ENCODE results near the gene OR2T1. TPM values are rescaled to one million over a fixed set of nuclear protein-coding genes. Genes with fewer than 3 reads are reported as not detected.
"Not testable (repeated sequence)": the region's sequence is repeated elsewhere in the genome, so short reads cannot be mapped to it uniquely, and the experiment has no call there.

Gene OR2T1
- total and polyA plus RNA-seq, 2 experiments from 2014 or later: not detected

DNA sequence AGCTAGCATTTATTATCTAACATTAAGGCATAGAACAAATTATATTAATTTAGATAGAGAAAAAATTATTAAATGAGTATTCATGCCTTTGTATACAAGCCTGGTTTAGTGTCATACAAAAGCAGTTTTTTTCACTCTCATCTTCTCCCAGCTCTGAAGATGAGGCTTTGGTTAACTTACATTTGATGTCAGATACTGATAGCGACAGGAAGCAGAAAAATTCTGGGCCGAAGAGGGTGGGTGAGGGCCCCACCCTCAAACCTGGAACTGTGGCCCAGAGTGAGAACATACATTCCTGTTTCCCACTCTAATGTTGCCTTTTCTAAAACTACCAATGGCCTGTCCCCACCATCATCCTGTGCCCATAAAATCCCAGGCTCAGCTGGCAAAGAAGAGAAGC lies 15.0 kb downstream of the OR2T1 start:
- Histone ChIP-seq H3K9me3 (ENCODE audit: low read depth) (peaks cover 6% of the 10 kb centered on the region), H3K4me3 (no peak overlapping the region), H3K27me3 (no peaks in the 10 kb centered on the region), H3K9me2 (replicated peaks; ENCODE audit: insufficient read depth) (no peaks in the 10 kb centered on the region), H3K36me3 (replicated peaks; ENCODE audit: insufficient read depth, low read depth) (no peaks in the 10 kb centered on the region), H3K4me2 (no peak overlapping the region), H3K4me1 (ENCODE audit: insufficient read depth) (no peaks in the 10 kb centered on the region), H4K20me1 (ENCODE audit: insufficient read depth, poor library complexity, severe bottlenecking) (no peaks in the 10 kb centered on the region), H3K79me2 (no peaks in the 10 kb centered on the region), H2AFZ (no peak overlapping the region), H3K27ac (no peak overlapping the region)
- 54% methylated on average over 2 of the region's 2 CpGs for WGBS (ENCODE audit: low lambda C conversion rate, missing lambda C conversion rate)
- no peak for TF ChIP-seq EZH2 (IDR thresholded peaks at IDR 0.05; ENCODE audit: borderline replicate concordance)
- TF ChIP-seq CTCF (IDR thresholded peaks at IDR 0.05; ENCODE audit: poor library complexity): no peak
- no peak for TF ChIP-seq EZH2phosphoT487 (IDR thresholded peaks at IDR 0.05; ENCODE audit: low read depth, severe bottlenecking, unreplicated experiment)
- DNase-seq (ENCODE audit: low spot score): no peak

GRCh38 chr1:248421384-248421783 lies 18.5 kb downstream of the OR2T1 start:
- no peaks in the 10 kb centered on the region for H3K4me1 ChIP-seq (ENCODE audit: insufficient read depth)
- TF ChIP-seq CTCF (IDR thresholded peaks at IDR 0.05; ENCODE audit: poor library complexity): no peak
- no peak for TF ChIP-seq EZH2 (IDR thresholded peaks at IDR 0.05; ENCODE audit: borderline replicate concordance)
- no peak for TF ChIP-seq EZH2phosphoT487 (IDR thresholded peaks at IDR 0.05; ENCODE audit: low read depth, severe bottlenecking, unreplicated experiment)
- H3K36me3 ChIP-seq (replicated peaks; ENCODE audit: insufficient read depth, low read depth): no peaks in the 10 kb centered on the region
- no peak overlapping the region for H3K4me2 ChIP-seq
- 23% methylated on average over 1 of the region's 1 CpG for WGBS (ENCODE audit: low lambda C conversion rate, missing lambda C conversion rate)
- H3K4me3 ChIP-seq: no peak overlapping the region
- no peaks in the 10 kb centered on the region for H3K9me2 ChIP-seq (replicated peaks; ENCODE audit: insufficient read depth)
- H4K20me1 ChIP-seq (ENCODE audit: insufficient read depth, poor library complexity, severe bottlenecking): no peaks in the 10 kb centered on the region
- DNase-seq (ENCODE audit: low spot score): no peak
- no peak overlapping the region for H3K27ac ChIP-seq
- H3K9me3 ChIP-seq (ENCODE audit: low read depth): peaks cover 6% of the 10 kb centered on the region
- no peaks in the 10 kb centered on the region for H3K79me2 ChIP-seq
- H3K27me3 ChIP-seq: no peaks in the 10 kb centered on the region
- no peak overlapping the region for H2AFZ ChIP-seq

DNA sequence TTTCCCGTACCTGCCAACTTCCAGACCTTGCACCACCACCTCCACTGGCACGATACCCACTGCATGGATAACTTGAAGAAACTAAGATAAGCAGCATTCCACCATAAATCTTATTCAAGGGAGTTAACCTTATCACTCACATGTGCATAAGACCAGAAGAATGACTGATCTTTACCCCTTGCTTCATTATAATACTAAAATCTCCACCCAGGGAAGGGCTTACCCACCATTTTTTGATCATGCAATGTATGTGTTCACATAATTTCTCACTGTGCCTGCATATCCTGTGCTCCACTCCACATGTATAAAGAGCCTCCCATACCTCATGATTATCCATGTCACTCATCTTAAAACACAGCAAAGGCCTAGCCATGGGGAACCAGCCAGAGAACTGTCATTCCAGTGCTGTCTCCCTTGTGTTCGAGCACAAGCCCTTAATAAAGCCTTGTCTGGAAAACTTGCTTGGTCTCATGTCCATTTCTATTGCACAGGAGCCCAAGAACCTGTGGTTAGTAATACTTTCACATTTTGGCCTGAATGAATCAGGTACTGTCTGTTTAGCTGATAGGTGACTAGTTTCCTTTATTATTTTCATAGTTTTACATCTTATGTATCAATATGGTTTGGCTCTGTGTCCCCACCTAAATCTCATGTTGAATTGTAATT lies 24.8 kb downstream of the OR2T1 start:
- not testable (repeated sequence) for H3K4me3 ChIP-seq; H3K9me2 ChIP-seq (replicated peaks; ENCODE audit: insufficient read depth)

DNA sequence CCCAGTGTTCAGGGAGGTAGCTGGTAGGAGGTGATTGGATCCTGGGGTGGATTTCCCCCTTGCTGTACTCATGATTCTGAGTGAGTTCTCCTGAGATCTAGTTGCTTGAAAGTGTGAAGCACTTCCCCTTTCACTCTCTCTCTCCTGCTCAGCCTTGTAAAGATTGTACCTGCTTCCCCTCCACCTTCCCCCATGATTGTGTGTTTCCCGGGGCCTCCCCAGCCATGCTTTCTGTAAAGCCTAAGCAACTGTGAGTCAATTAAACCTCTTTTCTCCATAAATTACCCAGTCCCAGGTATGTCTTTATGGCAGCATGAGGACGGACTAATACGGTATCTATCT lies 25.3 kb downstream of the OR2T1 start:
- H3K4me3 ChIP-seq; H3K4me1 ChIP-seq (ENCODE audit: insufficient read depth); H3K9me3 ChIP-seq (ENCODE audit: low read depth); H3K27me3 ChIP-seq; H3K4me2 ChIP-seq; H3K36me3 ChIP-seq (replicated peaks; ENCODE audit: insufficient read depth, low read depth); H3K9me2 ChIP-seq (replicated peaks; ENCODE audit: insufficient read depth); DNase-seq (ENCODE audit: low spot score); H3K79me2 ChIP-seq; H2AFZ ChIP-seq; H4K20me1 ChIP-seq (ENCODE audit: insufficient read depth, poor library complexity, severe bottlenecking); H3K27ac ChIP-seq: not testable (repeated sequence)
- WGBS (ENCODE audit: low lambda C conversion rate, missing lambda C conversion rate): 73% methylated on average over 3 of the region's 3 CpGs

More for the DNA sequence above, 24.8 kb downstream of the OR2T1 start:
- not testable (repeated sequence) for H3K27me3 ChIP-seq; H3K27ac ChIP-seq; H3K4me2 ChIP-seq; H4K20me1 ChIP-seq (ENCODE audit: insufficient read depth, poor library complexity, severe bottlenecking); H3K79me2 ChIP-seq; H3K9me3 ChIP-seq (ENCODE audit: low read depth); H3K4me1 ChIP-seq (ENCODE audit: insufficient read depth); H2AFZ ChIP-seq; H3K36me3 ChIP-seq (replicated peaks; ENCODE audit: insufficient read depth, low read depth); DNase-seq (ENCODE audit: low spot score)
- 66% methylated on average over 3 of the region's 3 CpGs for WGBS (ENCODE audit: low lambda C conversion rate, missing lambda C conversion rate)

- not testable (repeated sequence) for H3K27ac ChIP-seq; H3K9me3 ChIP-seq (ENCODE audit: low read depth); H3K79me2 ChIP-seq; DNase-seq (ENCODE audit: low spot score); H3K4me1 ChIP-seq (ENCODE audit: insufficient read depth); H4K20me1 ChIP-seq (ENCODE audit: insufficient read depth, poor library complexity, severe bottlenecking); H2AFZ ChIP-seq; H3K4me2 ChIP-seq; H3K9me2 ChIP-seq (replicated peaks; ENCODE audit: insufficient read depth); H3K4me3 ChIP-seq; H3K27me3 ChIP-seq; H3K36me3 ChIP-seq (replicated peaks; ENCODE audit: insufficient read depth, low read depth)
- 52% methylated on average over 11 of the region's 11 CpGs for WGBS (ENCODE audit: low lambda C conversion rate, missing lambda C conversion rate)
Observed at GRCh38 chr1:248431683-248432082, 28.8 kb downstream of the OR2T1 start.

DNA sequence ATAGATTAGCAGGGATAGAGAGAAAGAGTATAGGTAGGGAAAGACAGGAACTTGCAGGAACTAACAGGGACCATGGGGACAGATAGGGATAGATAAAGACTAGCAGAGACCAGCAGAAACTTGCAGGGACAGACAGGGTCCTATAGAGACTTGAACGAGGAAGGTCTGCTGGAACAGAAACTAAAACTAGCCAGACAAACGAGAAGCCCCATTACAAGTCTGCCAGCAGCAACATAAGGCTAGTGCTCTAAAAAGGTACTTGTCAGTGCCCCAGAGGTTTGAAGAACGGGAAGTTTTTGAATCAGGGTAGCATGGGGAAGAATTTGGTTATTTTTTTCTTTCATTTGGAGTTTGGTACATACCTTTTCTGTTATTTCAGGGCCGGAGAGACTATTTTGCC lies 29.4 kb downstream of the OR2T1 start:
- not testable (repeated sequence) for H4K20me1 ChIP-seq (ENCODE audit: insufficient read depth, poor library complexity, severe bottlenecking); H3K27me3 ChIP-seq; H3K4me1 ChIP-seq (ENCODE audit: insufficient read depth); H3K4me3 ChIP-seq; H3K9me2 ChIP-seq (replicated peaks; ENCODE audit: insufficient read depth); H3K79me2 ChIP-seq; H3K27ac ChIP-seq; H3K4me2 ChIP-seq; H3K36me3 ChIP-seq (replicated peaks; ENCODE audit: insufficient read depth, low read depth); DNase-seq (ENCODE audit: low spot score); H3K9me3 ChIP-seq (ENCODE audit: low read depth); H2AFZ ChIP-seq
- WGBS (ENCODE audit: low lambda C conversion rate, missing lambda C conversion rate): 48% methylated on average over 4 of the region's 4 CpGs

GRCh38 chr1:248433811-248434415 lies 31.1 kb downstream of the OR2T1 start:
- not testable (repeated sequence) for H4K20me1 ChIP-seq (ENCODE audit: insufficient read depth, poor library complexity, severe bottlenecking); H3K9me2 ChIP-seq (replicated peaks; ENCODE audit: insufficient read depth)
- WGBS (ENCODE audit: low lambda C conversion rate, missing lambda C conversion rate): 92% methylated on average over 35 of the region's 38 CpGs

More at GRCh38 chr1:248433811-248434415, 31.1 kb downstream of the OR2T1 start:
- DNase-seq (ENCODE audit: low spot score); H3K9me3 ChIP-seq (ENCODE audit: low read depth); H3K4me1 ChIP-seq (ENCODE audit: insufficient read depth); H3K36me3 ChIP-seq (replicated peaks; ENCODE audit: insufficient read depth, low read depth); H3K4me2 ChIP-seq; H3K27ac ChIP-seq; H3K79me2 ChIP-seq; H2AFZ ChIP-seq; H3K27me3 ChIP-seq; H3K4me3 ChIP-seq: not testable (repeated sequence)

Measured in hepatocyte (in vitro differentiated cells).